Colonic mucosa (tissue), 4 donors: ENCODE data around the gene SMIM36. TPM values are rescaled to one million over a fixed set of nuclear protein-coding genes. Genes with fewer than 3 reads are reported as not detected.
"Not testable (repeated sequence)": the region's sequence is repeated elsewhere in the genome, so short reads cannot be mapped to it uniquely, and the experiment has no call there.

Experiments used
- DNase-seq: peaks from one replicate; pipeline ENCODE4 v3.0.0-alpha.2; 2020
- H3K27ac ChIP-seq: fragments of 200-600 bp; one replicate; pipeline ENCODE4 v1.8.0; 2021
- H3K27me3 ChIP-seq: fragments of 200-600 bp; one replicate; pipeline ENCODE4 v1.8.0; 2021
- H3K36me3 ChIP-seq: fragments of 200-600 bp; one replicate; pipeline ENCODE4 v1.8.0; 2021
- H3K4me1 ChIP-seq: fragments of 200-600 bp; one replicate; pipeline ENCODE4 v1.8.0; 2021; ENCODE audit warnings: mild to moderate bottlenecking
- H3K4me3 ChIP-seq: fragments of 200-600 bp; one replicate; pipeline ENCODE4 v1.8.0; 2021
- H3K9ac ChIP-seq, 2 donors: one replicate each; pipeline ENCODE4 v1.7.0; 2013; ENCODE audit warnings: control low read depth in 2 of 2, low read depth in 2 of 2, low read length in 2 of 2
- H3K9me3 ChIP-seq: fragments of 200-600 bp; one replicate; pipeline ENCODE4 v1.8.0; 2021
- CTCF ChIP-seq: fragments of 200-600 bp; IDR thresholded peaks from one replicate; pipeline ENCODE4 v1.8.0; 2022; ENCODE audit warnings: antibody characterized with exemption, mild to moderate bottlenecking
- intact Hi-C: fragments of 100-400 bp; cut with DNase I; formaldehyde crosslinking; loops from one replicate; pipeline ENCODE4 v1.14.1; 2022
- total RNA-seq, 2 donors: library from RNA; stranded (reverse); fragmentation: NEBNext Ultra II Directional in 1 of 2; extraction: Animal tissue kit (Norgen Biotek cat#: 25700) in 1 of 2; gene quantifications; one replicate each; pipeline ENCODE4 v1.2.1, GENCODE V29; 2021
- donor health status: healthy.
- donor health status: DM: no; HTN: no; CAD: no.
- donor health status: DM: no; HTN: no; CAD: no.

SMIM36 gene
- total RNA-seq, 2 donors from 2014 or later: not detected

- Histone ChIP-seq H3K9me3 (no peaks in the 10 kb centered on the region), H3K4me1 (no peaks in the 10 kb centered on the region), H3K27ac (no peak overlapping the region), H3K36me3 (no peaks in the 10 kb centered on the region), H3K4me3 (no peak overlapping the region), H3K27me3 (no peaks in the 10 kb centered on the region), H3K9ac (no peak overlapping the region)
- intact Hi-C loops: no loop called here
- DNase-seq: no peak
- no peak for TF ChIP-seq CTCF
Observed at GRCh38 chr17:55446581-55447205, 64.6 kb downstream of the SMIM36 start.

- H3K27ac ChIP-seq, DNase-seq, H3K4me1 ChIP-seq, H3K4me3 ChIP-seq, H3K27me3 ChIP-seq, intact Hi-C loops, H3K9ac ChIP-seq, H3K9me3 ChIP-seq, H3K36me3 ChIP-seq: not testable (repeated sequence)
Observed at GRCh38 chr17:55446004-55446403, 65.2 kb downstream of the SMIM36 start.

GRCh38 chr17:55444471-55445441 is 66.5 kb downstream of the SMIM36 start:
- TF ChIP-seq CTCF: no peak
- no peaks in the 10 kb centered on the region for H3K9me3 ChIP-seq
- H3K27me3 ChIP-seq: no peaks in the 10 kb centered on the region
- peak; percentile 31 for DNase-seq
- no peak overlapping the region for H3K27ac ChIP-seq
- H3K9ac ChIP-seq: no peak overlapping the region
- H3K4me1 ChIP-seq: no peaks in the 10 kb centered on the region
- intact Hi-C loops: no loop called here
- no peak overlapping the region for H3K4me3 ChIP-seq
- H3K36me3 ChIP-seq: no peaks in the 10 kb centered on the region

- H3K9ac ChIP-seq: no peak overlapping the region
- no peak for TF ChIP-seq CTCF
- H3K4me3 ChIP-seq: no peak overlapping the region
- H3K27me3 ChIP-seq: no peaks in the 10 kb centered on the region
- intact Hi-C loops: no loop called here
- no peaks in the 10 kb centered on the region for H3K4me1 ChIP-seq
- H3K9me3 ChIP-seq: no peaks in the 10 kb centered on the region
- no peak overlapping the region for H3K27ac ChIP-seq
- H3K36me3 ChIP-seq: no peaks in the 10 kb centered on the region
- DNase-seq: no peak
Observed at GRCh38 chr17:55443904-55444303, 67.3 kb downstream of the SMIM36 start.

- Histone ChIP-seq H3K36me3 (no peaks in the 10 kb centered on the region), H3K27me3 (no peaks in the 10 kb centered on the region), H3K9ac (no peak overlapping the region), H3K4me3 (no peak overlapping the region), H3K9me3 (no peaks in the 10 kb centered on the region), H3K4me1 (no peaks in the 10 kb centered on the region), H3K27ac (peak overlapping the region; percentile 47)
- no peak for TF ChIP-seq CTCF
- intact Hi-C loops: no loop called here
- DNase-seq: no peak
Observed at GRCh38 chr17:55442953-55443683, 68.1 kb downstream of the SMIM36 start.
